GM20431 (cell line): ENCODE results near the gene CALHM2.

Source experiments
- in situ Hi-C: fragments of 300-500 bp; cut with MseI, MboI; formaldehyde crosslinking; loops from one replicate; pipeline ENCODE4 v1.15.0; 2020; ENCODE audit warnings: low sequenced_read_pairs; ENCODE audit not compliant: unreplicated experiment

The CALHM2 gene

GRCh38 chr10:103479135-103479534 lies 27.0 kb upstream of the CALHM2 start, which contains the start of gene CALHM3:
CALHM3 (minus strand) TSS chr10:103479240; CDS start chr10:103479032, 208 bp downstream.
- in situ Hi-C loops: loop anchor here (5.0 to 25.0 kb wide), 2 partner anchors 62 to 642 kb away; partner anchors contain the start of gene CYP17A1

- in situ Hi-C loops: loop anchor here (5.0 to 25.0 kb wide), 2 partner anchors 61 to 641 kb away; partner anchors contain the start of gene CYP17A1
These were observed 26.5 kb upstream of the CALHM2 start for GRCh38 chr10:103478671-103479070.

GRCh38 chr10:103476046-103476768 lies 24.0 kb upstream of the CALHM2 start:
- in situ Hi-C loops: loop anchor here (5.0 to 25.0 kb wide), 2 partner anchors 59 to 639 kb away; partner anchors contain the start of gene CYP17A1

GRCh38 chr10:103475437-103475836 lies 23.3 kb upstream of the CALHM2 start:
- in situ Hi-C loops: loop anchor here (5.0 to 25.0 kb wide), 2 partner anchors 58 to 638 kb away; partner anchors contain the start of gene CYP17A1

- in situ Hi-C loops: no loop called here
These were observed 21.9 kb upstream of the CALHM2 start for GRCh38 chr10:103474077-103474476.

- in situ Hi-C loops: no loop called here
These were observed 21.1 kb upstream of the CALHM2 start for GRCh38 chr10:103473261-103473671.

GRCh38 chr10:103472005-103472404 lies 19.8 kb upstream of the CALHM2 start:
- in situ Hi-C loops: no loop called here

- in situ Hi-C loops: no loop called here
These were observed 18.8 kb upstream of the CALHM2 start for GRCh38 chr10:103470761-103471653.

GRCh38 chr10:103469201-103469600 lies 17.0 kb upstream of the CALHM2 start:
- in situ Hi-C loops: no loop called here

GRCh38 chr10:103467406-103467805 lies 15.2 kb upstream of the CALHM2 start:
- in situ Hi-C loops: no loop called here

- in situ Hi-C loops: no loop called here
These were observed 14.6 kb upstream of the CALHM2 start for GRCh38 chr10:103466734-103467133.

- in situ Hi-C loops: no loop called here
These were observed 13.4 kb upstream of the CALHM2 start for GRCh38 chr10:103465411-103466179.

GRCh38 chr10:103463499-103463898 lies 11.3 kb upstream of the CALHM2 start:
- in situ Hi-C loops: no loop called here

GRCh38 chr10:103459615-103460014 lies 7.4 kb upstream of the CALHM2 start:
- in situ Hi-C loops: no loop called here

- in situ Hi-C loops: no loop called here
These were observed 6.5 kb upstream of the CALHM2 start, which contains the start of gene CALHM1 for GRCh38 chr10:103458720-103459119. CALHM1 (minus strand) TSS chr10:103458900; CDS start chr10:103458751, 149 bp downstream.

GRCh38 chr10:103457896-103458583 lies 5.9 kb upstream of the CALHM2 start:
- in situ Hi-C loops: no loop called here

GRCh38 chr10:103457176-103457712 lies 5.1 kb upstream of the CALHM2 start:
- in situ Hi-C loops: no loop called here

GRCh38 chr10:103456074-103456660 lies 4.0 kb upstream of the CALHM2 start:
- in situ Hi-C loops: no loop called here

- in situ Hi-C loops: no loop called here
These were observed 3.1 kb upstream of the CALHM2 start for GRCh38 chr10:103455235-103455634.
